Measurements from ENCODE around the gene CCDC60. TPM values are rescaled to one million over a fixed set of nuclear protein-coding genes. Genes with fewer than 3 reads are reported as not detected.

Gene CCDC60
- total RNA-seq, 1 donor from 2014 or later = 3.5 TPM

DNA sequence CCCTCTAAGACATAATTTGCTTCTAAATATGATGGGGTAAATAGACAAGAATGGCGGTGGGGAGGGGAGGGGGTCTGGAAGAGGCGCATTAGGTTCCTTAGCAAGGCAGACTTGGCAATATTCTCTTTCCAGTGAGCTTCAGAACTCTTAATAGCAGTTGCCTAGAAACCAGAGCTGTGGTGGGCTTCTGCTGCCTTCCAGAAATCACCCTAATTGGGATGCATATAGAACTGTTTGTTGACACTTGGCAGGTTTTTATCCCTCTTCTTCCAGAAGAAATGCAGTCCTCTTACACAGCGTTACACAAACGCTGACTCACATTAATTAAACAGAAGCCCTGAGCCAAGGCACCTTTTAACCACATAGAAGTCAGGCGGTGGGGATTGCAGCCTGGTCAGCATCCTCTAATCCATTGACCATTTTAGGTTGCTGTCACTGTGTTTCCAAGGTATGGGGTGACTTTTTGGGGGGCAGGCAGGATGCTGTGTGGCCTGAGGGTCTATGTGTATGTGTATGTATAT, 114.1 kb downstream of the CCDC60 start:
- ATAC-seq = no peak

DNA sequence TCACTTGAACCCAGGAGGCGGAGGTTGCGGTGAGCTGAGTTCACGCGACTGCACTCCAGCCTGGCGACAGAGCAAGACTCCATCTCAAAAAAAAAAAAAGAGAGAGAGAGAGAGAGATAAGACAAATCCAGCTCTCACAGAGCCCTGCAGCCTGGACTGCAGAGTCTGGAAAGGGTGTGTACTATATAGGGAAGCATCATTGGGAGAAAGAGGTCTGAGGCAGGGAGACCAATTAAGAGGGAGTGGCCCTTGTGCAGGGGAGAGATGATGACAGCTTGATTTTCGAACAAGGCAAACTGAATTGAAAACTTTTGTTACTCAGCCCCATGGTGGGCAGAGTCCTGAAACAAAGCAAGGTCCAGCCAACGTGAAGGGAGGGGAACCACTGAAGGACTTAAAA, 116.2 kb downstream of the CCDC60 start:
- no peak for ATAC-seq

GRCh38 chr12:119456824-119457223, 122.3 kb downstream of the CCDC60 start:
- no peak for ATAC-seq

DNA sequence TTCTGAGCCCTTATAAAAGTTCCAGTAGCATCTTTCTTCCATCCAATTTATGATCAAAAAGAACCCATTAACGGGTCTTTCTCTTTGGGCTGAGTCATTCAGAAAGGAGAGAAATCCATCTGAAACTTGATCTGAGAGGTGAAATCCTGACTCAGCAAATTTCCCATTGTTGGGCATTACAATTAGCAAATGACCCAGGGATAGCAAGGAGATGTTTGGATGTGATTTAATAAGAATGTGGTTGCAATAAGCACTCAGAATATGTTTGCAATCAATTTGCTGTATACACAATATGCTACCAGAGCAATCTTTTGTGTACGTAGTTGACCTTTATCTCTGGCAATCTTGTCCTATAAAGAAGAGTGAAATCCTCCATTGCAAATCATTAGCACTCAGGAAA, 122.7 kb downstream of the CCDC60 start:
- ATAC-seq = no peak

DNA sequence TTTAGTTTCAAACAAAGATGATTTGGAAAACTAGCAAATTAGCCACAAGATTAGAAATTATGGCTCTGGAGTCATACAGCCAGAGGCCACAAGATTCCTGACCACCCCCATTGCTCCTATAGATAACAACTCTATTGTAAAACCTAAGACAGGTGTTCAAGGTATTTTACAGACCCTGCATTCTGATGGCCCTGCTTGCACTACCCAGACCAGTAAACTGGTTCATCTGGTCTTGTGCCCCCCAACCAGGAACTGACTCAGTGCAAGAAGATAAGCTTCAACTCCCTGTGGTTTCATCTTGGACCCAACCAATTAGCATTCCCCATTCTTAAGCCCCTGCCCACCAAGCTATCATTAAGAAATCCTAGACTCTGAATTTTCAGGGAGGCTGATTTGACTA, 125.0 kb downstream of the CCDC60 start:
- ATAC-seq = no peak

GRCh38 chr12:119460876-119461275, 126.3 kb downstream of the CCDC60 start:
- ATAC-seq = no peak

GRCh38 chr12:119461636-119462214, 127.2 kb downstream of the CCDC60 start:
- no peak for ATAC-seq

DNA sequence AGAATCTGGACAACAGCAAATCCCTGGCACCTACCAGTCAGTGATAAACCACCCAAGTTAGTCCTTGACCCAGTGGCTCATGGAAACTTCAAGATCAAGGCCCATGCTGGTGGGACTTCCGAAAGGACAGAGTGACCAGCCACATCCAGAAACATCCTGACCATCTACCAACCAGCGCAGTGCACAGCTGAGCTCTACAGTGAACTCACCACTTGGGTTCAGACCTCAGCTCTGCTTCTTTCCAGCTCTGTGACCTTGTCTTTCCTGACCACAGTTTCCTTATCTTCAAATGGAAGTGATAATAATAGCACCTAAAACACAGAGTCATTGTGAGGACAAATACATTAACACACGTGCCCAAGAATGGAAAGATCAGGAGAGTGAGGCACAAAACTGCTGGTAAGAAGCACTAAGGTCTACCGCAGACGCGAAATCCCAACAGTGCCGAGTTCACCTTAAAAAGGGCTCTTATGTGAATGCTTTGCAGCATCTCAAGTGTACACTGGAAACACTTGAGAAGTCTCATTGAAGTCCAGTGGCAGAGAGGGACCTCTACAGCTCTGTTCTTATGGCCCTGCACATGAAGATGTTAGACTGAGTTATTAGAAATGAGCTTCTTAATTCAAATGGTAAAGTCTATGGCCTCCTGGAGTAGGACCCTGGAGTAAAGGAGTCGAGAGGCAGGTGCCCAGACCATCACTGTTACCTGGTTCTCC, 128.8 kb downstream of the CCDC60 start:
- ATAC-seq = no peak

- ATAC-seq = no peak
Measured at GRCh38 chr12:119468296-119468695, 133.8 kb downstream of the CCDC60 start.

DNA sequence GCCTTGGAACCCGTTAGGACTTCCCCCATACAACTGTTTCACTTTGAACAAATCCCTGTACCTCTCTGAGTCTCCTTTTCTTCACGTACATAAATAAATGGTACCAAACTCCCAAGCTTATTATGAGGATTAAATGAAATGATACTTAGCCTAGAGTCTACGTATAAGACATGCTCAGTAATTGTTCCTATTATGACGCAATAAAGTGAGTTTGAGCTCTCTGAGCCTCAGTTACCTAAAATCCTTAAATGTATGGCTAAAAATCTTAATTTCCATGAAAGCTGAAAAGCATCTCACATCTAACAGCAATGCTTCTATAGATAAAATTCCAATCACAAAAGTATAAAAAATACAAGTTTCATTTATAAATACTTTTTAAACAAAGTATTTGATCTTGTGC, 141.1 kb downstream of the CCDC60 start:
- no peak for ATAC-seq

- ATAC-seq = no peak
Measured at GRCh38 chr12:119476951-119477350, 142.4 kb downstream of the CCDC60 start.

- no peak for ATAC-seq
Measured at GRCh38 chr12:119479121-119479561, 144.6 kb downstream of the CCDC60 start.

DNA sequence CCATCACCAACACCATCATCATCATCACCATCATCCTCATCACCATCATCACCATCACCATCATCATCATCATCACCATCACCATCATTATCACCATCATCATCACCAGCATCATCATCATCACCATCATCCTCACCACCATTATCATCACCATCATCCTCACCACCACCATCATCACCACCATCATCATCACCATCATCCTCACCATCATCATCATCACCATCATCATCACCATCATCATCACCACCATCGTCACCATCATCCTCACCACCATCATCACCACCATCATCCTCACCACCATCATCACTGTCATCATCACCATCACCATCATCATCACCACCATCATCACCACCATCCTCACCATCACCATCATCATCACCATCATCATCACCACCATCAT, 146.0 kb downstream of the CCDC60 start:
- no peak for ATAC-seq

DNA sequence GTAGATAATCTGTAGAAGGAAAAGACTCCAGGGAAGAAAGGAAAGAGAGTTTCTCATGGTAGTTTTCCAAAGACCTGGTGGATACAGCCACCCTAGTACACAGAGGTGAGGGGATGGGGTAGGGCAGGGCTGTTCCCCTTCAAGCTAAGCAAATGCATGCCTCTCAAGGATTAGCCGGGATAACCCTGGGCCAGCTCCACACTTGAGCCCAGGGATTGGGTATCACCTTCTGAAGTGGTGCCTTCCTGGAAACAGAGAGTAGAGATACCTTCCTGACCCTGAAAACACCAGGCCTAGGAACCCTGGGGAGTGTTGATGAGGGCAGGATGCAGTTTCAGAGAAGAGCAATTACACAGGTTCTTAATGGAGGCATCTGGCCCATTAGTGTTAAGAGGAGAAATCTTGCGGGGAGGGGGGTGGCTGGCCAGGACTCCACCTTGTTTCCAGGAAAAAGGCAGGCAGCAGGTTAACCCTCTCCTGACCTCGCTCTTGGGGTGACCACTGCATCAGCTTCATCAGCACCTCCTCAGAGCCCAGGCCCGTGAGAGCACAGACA, 152.1 kb downstream of the CCDC60 start:
- no peak for ATAC-seq

- no peak for ATAC-seq
Measured at GRCh38 chr12:119491814-119492213, 157.3 kb downstream of the CCDC60 start.

- no peak for ATAC-seq
Measured at GRCh38 chr12:119500209-119500608, 165.7 kb downstream of the CCDC60 start.

DNA sequence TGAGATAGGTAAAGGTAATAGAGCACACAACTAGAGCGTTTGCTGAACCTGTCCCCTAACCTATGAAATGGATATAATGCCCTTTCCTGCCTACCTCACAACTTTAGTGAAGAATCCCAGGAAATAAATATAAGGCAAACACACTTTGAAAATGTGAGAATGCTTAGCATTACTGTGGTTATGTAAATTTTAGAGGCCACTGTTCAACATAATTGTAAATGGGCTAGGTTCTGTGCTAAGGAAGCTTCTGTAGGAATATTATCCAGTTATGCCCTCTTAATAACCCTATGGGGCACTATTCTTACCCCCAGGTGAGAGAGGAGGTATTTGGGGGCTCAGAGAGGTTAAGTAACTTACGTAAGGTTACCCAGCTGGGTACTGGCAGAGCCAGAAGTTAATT, 166.5 kb downstream of the CCDC60 start:
- ATAC-seq = no peak

GRCh38 chr12:119505001-119505400, 170.5 kb downstream of the CCDC60 start:
- no peak for ATAC-seq

DNA sequence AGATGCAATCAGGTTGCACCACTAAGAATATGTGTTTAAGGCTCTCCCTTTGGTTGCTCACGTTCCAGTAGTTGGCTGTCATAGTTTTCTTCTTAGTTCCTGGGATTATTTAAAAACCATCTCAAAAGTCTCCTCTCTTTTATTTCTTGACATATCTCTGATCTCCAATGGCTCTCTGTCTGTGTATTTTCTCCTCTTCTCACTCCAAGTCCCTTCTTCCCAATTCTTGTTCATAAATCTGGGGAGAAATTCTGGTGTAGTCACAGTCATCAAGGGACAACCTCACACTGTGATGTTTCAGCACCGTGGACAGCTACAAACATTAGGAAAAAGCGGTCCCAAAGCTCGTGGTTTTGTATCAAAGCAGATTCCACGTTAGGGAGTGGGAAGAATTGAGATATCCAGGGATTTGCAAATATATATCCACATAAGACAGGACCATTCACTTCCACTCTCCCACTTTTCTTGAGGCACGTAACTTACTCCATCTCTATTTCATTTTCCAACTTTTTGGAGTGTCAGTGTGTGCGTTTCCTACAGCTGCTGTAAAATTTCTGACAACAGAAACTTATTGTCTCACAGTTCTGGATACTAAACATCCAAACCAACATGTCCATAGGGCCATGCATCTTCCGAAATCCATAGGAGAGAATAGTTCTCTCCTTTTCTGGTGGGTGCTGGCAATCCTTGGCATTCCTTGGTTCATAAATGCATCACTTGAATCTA, 178.4 kb downstream of the CCDC60 start:
- ATAC-seq = no peak

DNA sequence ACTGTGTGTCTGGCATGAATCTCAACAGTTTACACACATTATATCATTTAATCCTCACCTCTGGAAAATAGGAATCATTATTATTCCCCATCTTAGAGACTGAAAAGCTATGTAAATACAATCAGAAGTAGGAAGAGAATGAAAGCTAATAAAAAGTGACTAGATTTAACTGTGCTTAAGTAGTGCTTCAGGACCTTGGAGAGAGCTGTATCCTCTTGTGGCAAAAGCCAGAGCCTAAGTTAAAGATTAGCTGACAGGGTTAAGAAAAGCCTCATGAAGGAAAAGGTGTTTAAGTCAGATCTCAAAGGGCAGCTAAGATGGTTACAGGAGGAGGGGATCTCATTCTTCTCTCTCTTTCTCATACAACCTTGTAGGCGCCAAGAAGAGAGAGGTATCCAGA, 193.7 kb downstream of the CCDC60 start:
- no peak for ATAC-seq

- no peak for ATAC-seq
Measured at GRCh38 chr12:119540476-119540875, 205.9 kb downstream of the CCDC60 start.

- ATAC-seq = peak; percentile 76
Measured at GRCh38 chr12:119544765-119545625, 210.5 kb downstream of the CCDC60 start.

Data from esophagus mucosa (tissue), 1 donor.